NCI-H1105 treated with DMSO at 0.1 percent for 48 hours (cell line): ENCODE data around the gene SPINT2.
"Not testable (repeated sequence)": the region's sequence is repeated elsewhere in the genome, so short reads cannot be mapped to it uniquely, and the experiment has no call there.

Experiments
- DNase-seq: peaks from one replicate; lab custom pipeline; 2025; lab: John Stamatoyannopoulos, UW

Gene SPINT2

GRCh38 chr19:38239816-38240215 is 24.6 kb upstream of the SPINT2 start:
- no peak for DNase-seq

GRCh38 chr19:38243279-38243673 is 21.1 kb upstream of the SPINT2 start:
- no peak for DNase-seq

- no peak for DNase-seq
Observed at GRCh38 chr19:38245826-38246498, 18.4 kb upstream of the SPINT2 start.

GRCh38 chr19:38247126-38247525 is 17.2 kb upstream of the SPINT2 start:
- DNase-seq = no peak

- no peak for DNase-seq
Observed at GRCh38 chr19:38247734-38248268, 16.6 kb upstream of the SPINT2 start.

GRCh38 chr19:38248421-38248820 is 16.0 kb upstream of the SPINT2 start:
- DNase-seq = no peak

GRCh38 chr19:38250428-38250820 is 13.9 kb upstream of the SPINT2 start:
- no peak for DNase-seq

GRCh38 chr19:38250821-38251563 is 13.4 kb upstream of the SPINT2 start:
- DNase-seq = no peak

GRCh38 chr19:38251564-38252051 is 12.8 kb upstream of the SPINT2 start:
- DNase-seq = no peak

- no peak for DNase-seq
Observed at GRCh38 chr19:38252385-38252784, 12.0 kb upstream of the SPINT2 start.

- DNase-seq = no peak
Observed at GRCh38 chr19:38252941-38253691, 11.3 kb upstream of the SPINT2 start.

GRCh38 chr19:38253788-38254187 is 10.6 kb upstream of the SPINT2 start:
- DNase-seq = no peak

GRCh38 chr19:38255383-38256014 is 8.9 kb upstream of the SPINT2 start:
- DNase-seq = no peak

GRCh38 chr19:38261942-38262341 is 2.4 kb upstream of the SPINT2 start:
- not testable (repeated sequence) for DNase-seq

- DNase-seq = no peak
Observed at GRCh38 chr19:38262585-38263268, 1.6 kb upstream of the SPINT2 start.

GRCh38 chr19:38263689-38264485 is 486 bp upstream of the SPINT2 start:
- peak; percentile 96 for DNase-seq

- no peak for DNase-seq
Observed at GRCh38 chr19:38265213-38265861, 964 bp downstream of the SPINT2 start.

- no peak for DNase-seq
Observed at GRCh38 chr19:38265921-38266429, 1.6 kb downstream of the SPINT2 start.

GRCh38 chr19:38266981-38267597 is 2.7 kb downstream of the SPINT2 start:
- no peak for DNase-seq
